HEK293 (cell line): ENCODE results near the gene TRAFD1.

Experiments
- CTCF ChIA-PET: fragments of 350-600 bp; formaldehyde crosslinking; extraction: SDS; loops from one replicate; lab custom pipeline; 2021; ENCODE audit warnings: antibody characterized with exemption; lab: Yijun Ruan, JAX
- POLR2A ChIA-PET: fragments of 300-600 bp; formaldehyde crosslinking; extraction: SDS; loops from one replicate; lab custom pipeline; 2020; ENCODE audit warnings: antibody characterized with exemption, inconsistent platforms; lab: Yijun Ruan, JAX
- H3K27ac ChIP-seq: fragments of 200-500 bp; sonication (Bioruptor generic); 2 replicates; pipeline ENCODE4 v1.5.1; 2014; ENCODE audit warnings: low read depth, low read length, control low read depth, inconsistent platforms; ENCODE audit errors: extremely low read depth
- H3K36me3 ChIP-seq, 2 experiments: fragments of 200-500 bp in 1 of 2; sonication (Bioruptor generic) in 1 of 2; 1 replicate in 1 of 2; 2 replicates in 1 of 2; pipeline ENCODE4 v1.5.1; 2014 to 2017; ENCODE audit warnings: inconsistent platforms in 2 of 2, low read length in 2 of 2; ENCODE audit not compliant: control insufficient read depth in 2 of 2, insufficient read depth in 1 of 2
- H3K4me1 ChIP-seq: fragments of 200-500 bp; sonication (Bioruptor generic); 2 replicates; pipeline ENCODE4 v1.5.1; 2014; ENCODE audit warnings: mild to moderate bottlenecking, low read length, inconsistent platforms; ENCODE audit not compliant: control insufficient read depth, insufficient read depth
- H3K4me3 ChIP-seq: 2 replicates; pipeline ENCODE4 v1.5.1; 2011; ENCODE audit warnings: low read depth, mild to moderate bottlenecking, control low read depth, low read length, moderate library complexity
- H3K9me3 ChIP-seq: fragments of 200-500 bp; sonication (Bioruptor generic); 2 replicates; pipeline ENCODE4 v1.5.1; 2014; ENCODE audit warnings: low read depth, low read length, inconsistent platforms; ENCODE audit not compliant: control insufficient read depth, insufficient read depth
- BCL6B ChIP-seq: fragments of 450-650 bp; formaldehyde crosslinking; IDR thresholded peaks from 2 replicates; pipeline ENCODE4 v1.5.1; 2017; ENCODE audit warnings: missing biosample characterization, missing genetic modification characterization
- GLIS2 ChIP-seq: fragments of 450-650 bp; formaldehyde crosslinking; IDR thresholded peaks from 2 replicates; pipeline ENCODE4 v1.5.1; 2016; ENCODE audit warnings: missing biosample characterization, missing genetic modification characterization
- KLF8 ChIP-seq: fragments of 450-650 bp; formaldehyde crosslinking; IDR thresholded peaks from 2 replicates; pipeline ENCODE4 v1.5.1; 2016; ENCODE audit warnings: missing biosample characterization, missing genetic modification characterization
- SALL2 ChIP-seq: fragments of 450-650 bp; formaldehyde crosslinking; IDR thresholded peaks from 2 replicates; pipeline ENCODE4 v1.5.0; 2017; ENCODE audit warnings: missing biosample characterization, mild to moderate bottlenecking, missing genetic modification characterization, borderline replicate concordance
- SCRT1 ChIP-seq: fragments of 450-650 bp; formaldehyde crosslinking; IDR thresholded peaks from 2 replicates; pipeline ENCODE4 v1.5.1; 2016; ENCODE audit warnings: missing biosample characterization, missing genetic modification characterization, borderline replicate concordance
- SCRT2 ChIP-seq: fragments of 450-650 bp; formaldehyde crosslinking; IDR thresholded peaks from 2 replicates; pipeline ENCODE4 v1.5.1; 2016; ENCODE audit warnings: missing biosample characterization, missing genetic modification characterization
- YY2 ChIP-seq: fragments of 450-650 bp; formaldehyde crosslinking; IDR thresholded peaks from 2 replicates; pipeline ENCODE4 v1.5.1; 2016; ENCODE audit warnings: missing biosample characterization, missing genetic modification characterization
- ZBTB1 ChIP-seq: fragments of 450-650 bp; formaldehyde crosslinking; IDR thresholded peaks from 2 replicates; pipeline ENCODE4 v1.5.1; 2016; ENCODE audit warnings: missing biosample characterization, missing genetic modification characterization
- ZBTB10 ChIP-seq: fragments of 450-650 bp; formaldehyde crosslinking; IDR thresholded peaks from 2 replicates; pipeline ENCODE4 v1.5.1; 2016; ENCODE audit warnings: missing biosample characterization, missing genetic modification characterization
- ZBTB17 ChIP-seq: fragments of 450-650 bp; formaldehyde crosslinking; IDR thresholded peaks from 2 replicates; pipeline ENCODE4 v1.5.1; 2016; ENCODE audit warnings: missing biosample characterization, missing genetic modification characterization
- ZBTB7A ChIP-seq: fragments of 450-650 bp; formaldehyde crosslinking; IDR thresholded peaks from 2 replicates; pipeline ENCODE4 v1.5.1; 2016; ENCODE audit warnings: low read depth, missing biosample characterization, missing genetic modification characterization
- ZFP69B ChIP-seq: fragments of 450-650 bp; formaldehyde crosslinking; IDR thresholded peaks from 2 replicates; pipeline ENCODE4 v1.5.1; 2016; ENCODE audit warnings: missing biosample characterization, missing genetic modification characterization
- ZNF184 ChIP-seq: fragments of 450-650 bp; IDR thresholded peaks from 2 replicates; pipeline ENCODE4 v1.5.1; 2018; ENCODE audit warnings: missing biosample characterization, mild to moderate bottlenecking, missing genetic modification characterization
- ZNF19 ChIP-seq: fragments of 450-650 bp; formaldehyde crosslinking; IDR thresholded peaks from 2 replicates; pipeline ENCODE4; 2016; ENCODE audit warnings: missing biosample characterization, missing genetic modification characterization, low read depth
- ZNF214 ChIP-seq: fragments of 450-650 bp; formaldehyde crosslinking; IDR thresholded peaks from 2 replicates; pipeline ENCODE4 v1.5.1; 2017; ENCODE audit warnings: missing biosample characterization, mild to moderate bottlenecking, missing genetic modification characterization, borderline replicate concordance
- ZNF221 ChIP-seq: fragments of 450-650 bp; formaldehyde crosslinking; IDR thresholded peaks from 2 replicates; pipeline ENCODE4 v1.5.1; 2017; ENCODE audit warnings: missing biosample characterization, missing genetic modification characterization, borderline replicate concordance
- ZNF26 ChIP-seq: fragments of 450-650 bp; formaldehyde crosslinking; IDR thresholded peaks from 2 replicates; pipeline ENCODE4 v1.5.1; 2016; ENCODE audit warnings: missing biosample characterization, missing genetic modification characterization
- ZNF274 ChIP-seq, 2 experiments: fragments of 200-500 bp in 1 of 2; fragments of 450-650 bp in 1 of 2; sonication (Bioruptor generic) in 1 of 2; formaldehyde crosslinking in 1 of 2; IDR thresholded peaks; 2 replicates each; pipeline versions ENCODE4 v1.5.1 to v1.6.1; 2014 to 2016; ENCODE audit warnings: borderline replicate concordance in 1 of 2, inconsistent platforms in 1 of 2, low read length in 1 of 2, missing biosample characterization in 1 of 2, missing genetic modification characterization in 1 of 2
- ZNF341 ChIP-seq: fragments of 450-650 bp; formaldehyde crosslinking; IDR thresholded peaks from 2 replicates; pipeline ENCODE4; 2016; ENCODE audit warnings: low read depth, missing biosample characterization, missing genetic modification characterization
- ZNF394 ChIP-seq: fragments of 450-650 bp; formaldehyde crosslinking; IDR thresholded peaks from 2 replicates; pipeline ENCODE4 v1.5.1; 2016; ENCODE audit warnings: missing biosample characterization, missing genetic modification characterization, mild to moderate bottlenecking, moderate library complexity, borderline replicate concordance
- ZNF48 ChIP-seq: fragments of 450-650 bp; formaldehyde crosslinking; IDR thresholded peaks from 2 replicates; pipeline ENCODE4 v1.5.1; 2016; ENCODE audit warnings: missing biosample characterization, missing genetic modification characterization
- ZNF544 ChIP-seq: fragments of 450-650 bp; formaldehyde crosslinking; IDR thresholded peaks from 2 replicates; pipeline ENCODE4 v1.5.0; 2017; ENCODE audit warnings: missing biosample characterization, missing genetic modification characterization
- ZNF561 ChIP-seq: fragments of 450-650 bp; IDR thresholded peaks from 2 replicates; pipeline ENCODE4 v1.5.1; 2018; ENCODE audit warnings: missing biosample characterization, missing genetic modification characterization, borderline replicate concordance
- ZNF596 ChIP-seq: fragments of 450-650 bp; IDR thresholded peaks from 2 replicates; pipeline ENCODE4 v1.5.0; 2018; ENCODE audit warnings: missing biosample characterization, mild to moderate bottlenecking, missing genetic modification characterization, moderate library complexity
- ZNF623 ChIP-seq: fragments of 450-650 bp; formaldehyde crosslinking; IDR thresholded peaks from 2 replicates; pipeline ENCODE4 v1.5.1; 2016; ENCODE audit warnings: missing biosample characterization, missing genetic modification characterization
- ZNF629 ChIP-seq: fragments of 450-650 bp; formaldehyde crosslinking; IDR thresholded peaks from 2 replicates; pipeline ENCODE4 v1.5.1; 2017; ENCODE audit warnings: missing biosample characterization, missing genetic modification characterization
- ZNF791 ChIP-seq: fragments of 450-650 bp; formaldehyde crosslinking; IDR thresholded peaks from 2 replicates; pipeline ENCODE4 v1.5.1; 2016; ENCODE audit warnings: missing biosample characterization, missing genetic modification characterization
- ZNF792 ChIP-seq: fragments of 450-650 bp; formaldehyde crosslinking; IDR thresholded peaks from 2 replicates; pipeline ENCODE4 v1.5.1; 2016; ENCODE audit warnings: missing biosample characterization, missing genetic modification characterization
- ZNF837 ChIP-seq: fragments of 450-650 bp; formaldehyde crosslinking; IDR thresholded peaks from 2 replicates; pipeline ENCODE4 v1.5.1; 2016; ENCODE audit warnings: missing biosample characterization, missing genetic modification characterization
- ZSCAN16 ChIP-seq: fragments of 450-650 bp; formaldehyde crosslinking; IDR thresholded peaks from 2 replicates; pipeline ENCODE4 v1.5.1; 2016; ENCODE audit warnings: missing biosample characterization, missing genetic modification characterization
- ZXDB ChIP-seq: fragments of 450-650 bp; formaldehyde crosslinking; IDR thresholded peaks from 2 replicates; pipeline ENCODE4 v1.5.1; 2016; ENCODE audit warnings: missing biosample characterization, missing genetic modification characterization
- TF ChIP-seq, protein P1 (sequence below): fragments of 450-650 bp; formaldehyde crosslinking; IDR thresholded peaks from 2 replicates; pipeline ENCODE4 v1.5.1; 2017; ENCODE audit warnings: missing biosample characterization, mild to moderate bottlenecking, missing genetic modification characterization, moderate library complexity

TRAFD1 gene

GRCh38 chr12:112159146-112159541, 33.8 kb downstream of the TRAFD1 start:
- H3K27ac ChIP-seq = no peak overlapping the region
- ChIA-PET CTCF (interaction anchor here (1.3 kb wide), 1 partner anchor 834 kb away, joined by 3 read pairs; no protein-coding TSS in a partner anchor), POLR2A (no interaction called here)
- H3K4me1 ChIP-seq = no peaks in the 10 kb centered on the region
- no peak overlapping the region for H3K4me3 ChIP-seq
- TF ChIP-seq ZBTB10 (tag by site-specific recombination) (no peak), ZNF561 (no peak), SCRT2 (no peak), ZNF544 (no peak), ZNF791 (tag by site-specific recombination) (no peak), ZBTB17 (tag by site-specific recombination) (no peak), ZNF596 (tag by site-specific recombination) (no peak), ZFP69B (tag by site-specific recombination) (no peak), SALL2 (tag by site-specific recombination) (no peak), ZNF341 (tag by site-specific recombination) (no peak), ZNF623 (tag by site-specific recombination) (no peak), ZNF394 (no peak), ZNF837 (no peak), ZBTB7A (no peak), ZNF792 (tag by site-specific recombination) (no peak), ZNF184 (no peak), ZNF221 (tag by site-specific recombination) (no peak)
- peaks cover 0 to 66% of the 10 kb centered on the region in 2 experiments; a peak in 1 of 3 replicates for H3K36me3 ChIP-seq
- H3K9me3 ChIP-seq = no peaks in the 10 kb centered on the region

GRCh38 chr12:112160611-112161010, 35.3 kb downstream of the TRAFD1 start:
- H3K36me3 ChIP-seq = peaks cover 0 to 65% of the 10 kb centered on the region in 2 experiments; a peak in 1 of 3 replicates
- H3K9me3 ChIP-seq = no peaks in the 10 kb centered on the region
- no peak overlapping the region for H3K4me3 ChIP-seq
- no peaks in the 10 kb centered on the region for H3K4me1 ChIP-seq
- H3K27ac ChIP-seq = no peak overlapping the region
- ChIA-PET POLR2A (no interaction called here), CTCF (no interaction called here)
- TF ChIP-seq ZSCAN16 = no peak
- TF ChIP-seq YY2 (tag by site-specific recombination) = no peak
- TF ChIP-seq ZNF214 (tag by site-specific recombination) = no peak
- no peak for TF ChIP-seq SCRT1 (tag by site-specific recombination)
- TF ChIP-seq ZXDB (tag by site-specific recombination) = no peak
- no peak for TF ChIP-seq ZBTB1 (tag by site-specific recombination)
- no peak for TF ChIP-seq ZNF274 (IDR thresholded peaks at IDR 0.05; ENCODE audit: low read length)
- TF ChIP-seq ZNF274 (tag by site-specific recombination; IDR thresholded peaks at IDR 0.05; ENCODE audit: borderline replicate concordance) = no peak
- no peak for TF ChIP-seq ZNF48 (tag by site-specific recombination)
- no peak for TF ChIP-seq ZNF19 (tag by site-specific recombination)
- TF ChIP-seq GLIS2 (tag by site-specific recombination) = no peak
- TF ChIP-seq KLF8 = no peak
- TF ChIP-seq ZNF26 (tag by site-specific recombination) = no peak
- no peak for TF ChIP-seq ZNF629 (tag by site-specific recombination)
- TF ChIP-seq, protein P1, sequence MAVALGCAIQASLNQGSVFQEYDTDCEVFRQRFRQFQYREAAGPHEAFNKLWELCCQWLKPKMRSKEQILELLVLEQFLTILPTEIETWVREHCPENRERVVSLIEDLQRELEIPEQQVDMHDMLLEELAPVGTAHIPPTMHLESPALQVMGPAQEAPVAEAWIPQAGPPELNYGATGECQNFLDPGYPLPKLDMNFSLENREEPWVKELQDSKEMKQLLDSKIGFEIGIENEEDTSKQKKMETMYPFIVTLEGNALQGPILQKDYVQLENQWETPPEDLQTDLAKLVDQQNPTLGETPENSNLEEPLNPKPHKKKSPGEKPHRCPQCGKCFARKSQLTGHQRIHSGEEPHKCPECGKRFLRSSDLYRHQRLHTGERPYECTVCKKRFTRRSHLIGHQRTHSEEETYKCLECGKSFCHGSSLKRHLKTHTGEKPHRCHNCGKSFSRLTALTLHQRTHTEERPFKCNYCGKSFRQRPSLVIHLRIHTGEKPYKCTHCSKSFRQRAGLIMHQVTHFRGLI (tag by site-specific recombination) = no peak
- no peak for TF ChIP-seq BCL6B (tag by site-specific recombination)
- no peak for TF ChIP-seq ZBTB7A
